ENCODE measurements around the gene EIF4B.

GRCh38 chr12:53091756-53092155 lies 85.5 kb downstream of the EIF4B start:
- TF ChIP-seq CTCF (IDR thresholded peaks at IDR 0.05) = no peak
- no peak for TF ChIP-seq POLR2A (IDR thresholded peaks at IDR 0.05)

All from adrenal gland (tissue), 5 donors.